ENCODE measurements around the gene RGS14. TPM values are rescaled to one million over a fixed set of nuclear protein-coding genes. Genes with fewer than 3 reads are reported as not detected.

The RGS14 gene
- total RNA-seq, 1 donor from 2014 or later, result 8.4 TPM

- FAIRE-seq (no peak), DNase-seq (ENCODE audit: low read depth) (no peak)
- no peak for TF ChIP-seq CTCF (IDR thresholded peaks at IDR 0.05; ENCODE audit: insufficient read depth, low read length, severe bottlenecking)
- Histone ChIP-seq H3K36me3 (ENCODE audit: control insufficient read depth, insufficient read depth, low read length) (peaks cover 10% of the 10 kb centered on the region), H3K27me3 (ENCODE audit: control insufficient read depth, insufficient read depth, low read length) (no peaks in the 10 kb centered on the region), H3K4me3 (ENCODE audit: low read depth, low read length) (no peak overlapping the region)
These were observed 12.8 kb upstream of the RGS14 start for GRCh38 chr5:177344891-177345290.

GRCh38 chr5:177346820-177347219, 10.9 kb upstream of the RGS14 start:
- TF ChIP-seq CTCF (IDR thresholded peaks at IDR 0.05; ENCODE audit: insufficient read depth, low read length, severe bottlenecking), result no peak
- no peak for FAIRE-seq
- Histone ChIP-seq H3K36me3 (ENCODE audit: control insufficient read depth, insufficient read depth, low read length) (peaks cover 10% of the 10 kb centered on the region), H3K27me3 (ENCODE audit: control insufficient read depth, insufficient read depth, low read length) (no peaks in the 10 kb centered on the region), H3K4me3 (ENCODE audit: low read depth, low read length) (no peak overlapping the region)
- no peak for DNase-seq (ENCODE audit: low read depth)

- Histone ChIP-seq H3K36me3 (ENCODE audit: control insufficient read depth, insufficient read depth, low read length) (peaks cover 8% of the 10 kb centered on the region), H3K27me3 (ENCODE audit: control insufficient read depth, insufficient read depth, low read length) (no peaks in the 10 kb centered on the region), H3K4me3 (ENCODE audit: low read depth, low read length) (no peak overlapping the region)
- DNase-seq (ENCODE audit: low read depth) (no peak), FAIRE-seq (no peak)
- no peak for TF ChIP-seq CTCF (IDR thresholded peaks at IDR 0.05; ENCODE audit: insufficient read depth, low read length, severe bottlenecking)
These were observed 10.0 kb upstream of the RGS14 start for GRCh38 chr5:177347699-177348098.

GRCh38 chr5:177349362-177349647, 8.4 kb upstream of the RGS14 start:
- no peak for TF ChIP-seq CTCF (IDR thresholded peaks at IDR 0.05; ENCODE audit: insufficient read depth, low read length, severe bottlenecking)
- no peak for DNase-seq (ENCODE audit: low read depth)
- no peaks in the 10 kb centered on the region for H3K27me3 ChIP-seq (ENCODE audit: control insufficient read depth, insufficient read depth, low read length)
- no peak overlapping the region for H3K4me3 ChIP-seq (ENCODE audit: low read depth, low read length)
- H3K36me3 ChIP-seq (ENCODE audit: control insufficient read depth, insufficient read depth, low read length), result peaks cover 8% of the 10 kb centered on the region
- no peak for FAIRE-seq

GRCh38 chr5:177349762-177350161, 8.0 kb upstream of the RGS14 start:
- no peak for DNase-seq (ENCODE audit: low read depth)
- Histone ChIP-seq H3K4me3 (ENCODE audit: low read depth, low read length) (no peak overlapping the region), H3K27me3 (ENCODE audit: control insufficient read depth, insufficient read depth, low read length) (no peaks in the 10 kb centered on the region), H3K36me3 (ENCODE audit: control insufficient read depth, insufficient read depth, low read length) (peaks cover 8% of the 10 kb centered on the region)
- TF ChIP-seq CTCF (IDR thresholded peaks at IDR 0.05; ENCODE audit: insufficient read depth, low read length, severe bottlenecking), result no peak
- FAIRE-seq, result no peak

GRCh38 chr5:177350776-177351391, 6.8 kb upstream of the RGS14 start:
- Histone ChIP-seq H3K27me3 (ENCODE audit: control insufficient read depth, insufficient read depth, low read length) (no peaks in the 10 kb centered on the region), H3K4me3 (ENCODE audit: low read depth, low read length) (peak overlapping the region; percentile 85), H3K36me3 (ENCODE audit: control insufficient read depth, insufficient read depth, low read length) (peaks cover 8% of the 10 kb centered on the region)
- TF ChIP-seq CTCF (IDR thresholded peaks at IDR 0.05; ENCODE audit: insufficient read depth, low read length, severe bottlenecking), result no peak
- FAIRE-seq (no peak), DNase-seq (ENCODE audit: low read depth) (no peak)
